Suppressor macrophage treated with lipopolysaccharide for 4 hours (primary cell): ENCODE measurements around the gene ZNF423.

Experiments used
- DNase-seq: peaks from one replicate; pipeline ENCODE4 v3.0.0-alpha.2; 2020

The ZNF423 gene

DNA sequence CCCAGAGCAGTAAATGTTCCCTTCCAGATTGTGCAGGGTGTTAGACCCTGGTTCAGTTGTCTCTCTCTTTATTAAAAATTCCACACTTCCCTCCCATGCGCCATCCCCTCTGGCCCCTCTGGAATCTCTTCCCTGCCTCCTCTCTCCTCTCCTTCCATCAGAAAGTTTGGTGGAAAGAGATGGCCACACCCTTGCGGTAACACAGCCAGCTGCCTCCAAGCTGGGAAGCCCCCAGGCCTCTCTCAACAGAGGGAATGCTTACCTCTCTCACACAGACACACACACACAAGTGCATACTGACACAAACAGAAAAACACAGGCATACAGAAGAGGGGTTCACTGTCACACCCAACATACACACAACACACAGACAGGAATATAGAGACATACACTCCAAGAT, 261.8 kb downstream of the ZNF423 start:
- DNase-seq: no peak

DNA sequence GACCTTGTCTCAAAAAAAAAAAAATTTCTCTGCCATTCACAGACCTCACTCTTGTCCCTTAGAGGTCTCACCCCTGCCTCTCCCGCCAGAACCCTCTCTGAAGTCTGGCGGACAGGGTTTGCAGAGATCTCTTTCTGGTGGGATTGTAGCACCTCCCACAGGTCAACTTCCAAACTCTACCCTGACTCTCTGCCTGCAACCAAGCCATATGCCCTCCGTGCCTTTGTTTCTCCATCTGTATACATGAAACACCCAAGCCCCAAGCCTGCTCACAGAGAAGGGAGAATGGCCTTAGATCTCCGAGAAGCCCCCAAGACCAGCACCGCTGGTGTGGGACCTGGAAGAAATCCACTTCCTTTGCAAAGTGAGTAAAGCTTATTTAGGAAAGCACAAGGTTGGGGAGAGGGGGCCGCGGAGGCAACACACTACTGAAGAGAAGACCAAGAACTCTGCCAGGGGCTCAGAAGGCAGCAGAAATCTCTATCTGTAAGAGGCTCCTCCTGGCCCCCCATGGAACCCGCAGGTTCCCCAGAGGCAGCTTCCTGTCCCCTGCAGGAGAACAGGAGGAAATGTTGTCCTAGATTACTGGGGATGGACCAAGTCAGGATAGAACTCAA, 262.4 kb downstream of the ZNF423 start:
- DNase-seq: no peak

- peak; percentile 32 for DNase-seq
Observed at GRCh38 chr16:49592546-49593423, 263.1 kb downstream of the ZNF423 start.

GRCh38 chr16:49590166-49590871, 265.6 kb downstream of the ZNF423 start:
- DNase-seq: no peak

GRCh38 chr16:49589544-49590031, 266.3 kb downstream of the ZNF423 start:
- peak; percentile 6 for DNase-seq

DNA sequence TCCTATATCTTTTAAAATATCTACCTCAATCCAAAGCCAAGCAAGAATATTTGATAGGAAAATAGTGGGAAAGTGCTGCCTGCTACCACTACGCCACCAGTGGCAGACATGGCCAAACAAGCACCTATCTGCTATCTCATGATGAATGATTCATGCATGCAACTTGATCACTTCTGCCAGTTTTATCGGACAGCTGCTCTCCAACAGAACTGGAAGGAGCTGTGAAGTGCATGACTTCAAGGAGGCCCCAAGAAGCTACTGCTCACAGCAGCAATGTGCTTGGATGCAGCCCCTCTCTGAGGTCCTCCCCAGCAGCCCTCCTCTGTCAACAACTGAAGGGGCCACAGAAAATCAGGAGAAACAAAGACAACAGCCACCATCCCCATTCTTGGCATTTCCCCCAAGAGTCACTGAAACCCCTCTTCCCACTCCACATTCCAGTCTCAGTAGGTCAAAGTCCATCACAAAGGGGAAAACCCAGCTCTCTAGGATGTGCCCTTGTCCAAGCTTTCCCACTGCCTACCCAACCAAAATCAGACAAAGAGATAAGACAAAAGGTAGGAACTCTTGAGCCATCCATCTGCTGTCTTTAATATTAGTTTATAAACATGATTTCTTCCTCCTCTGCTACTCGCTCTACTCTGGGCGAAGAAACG, 267.1 kb downstream of the ZNF423 start:
- DNase-seq: no peak

- no peak for DNase-seq
Observed at GRCh38 chr16:49588026-49588425, 267.9 kb downstream of the ZNF423 start.

- no peak for DNase-seq
Observed at GRCh38 chr16:49587511-49587910, 268.4 kb downstream of the ZNF423 start.

GRCh38 chr16:49586466-49587450, 269.2 kb downstream of the ZNF423 start:
- DNase-seq: no peak

GRCh38 chr16:49585143-49585832, 270.6 kb downstream of the ZNF423 start:
- no peak for DNase-seq

DNA sequence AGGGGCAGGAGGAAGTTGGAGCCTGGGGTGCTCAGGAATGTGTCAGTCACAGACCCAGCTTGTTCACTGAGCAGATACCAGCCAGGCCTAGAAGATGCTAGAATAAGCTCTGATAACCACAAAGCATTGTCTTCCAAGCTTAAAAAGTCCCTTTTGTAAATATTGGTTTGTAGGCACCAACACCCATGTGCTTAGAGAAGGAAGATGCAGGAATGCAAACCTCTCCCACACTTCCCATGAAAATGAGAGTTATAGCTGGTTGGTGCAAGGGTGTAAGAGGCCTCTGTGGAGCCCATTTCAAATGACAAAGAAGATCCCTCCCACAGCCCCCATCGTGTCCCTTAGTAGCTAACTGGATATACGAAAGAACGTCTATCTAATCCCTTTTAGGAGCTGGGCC, 272.0 kb downstream of the ZNF423 start:
- no peak for DNase-seq

GRCh38 chr16:49581630-49582298, 274.1 kb downstream of the ZNF423 start:
- DNase-seq: no peak

DNA sequence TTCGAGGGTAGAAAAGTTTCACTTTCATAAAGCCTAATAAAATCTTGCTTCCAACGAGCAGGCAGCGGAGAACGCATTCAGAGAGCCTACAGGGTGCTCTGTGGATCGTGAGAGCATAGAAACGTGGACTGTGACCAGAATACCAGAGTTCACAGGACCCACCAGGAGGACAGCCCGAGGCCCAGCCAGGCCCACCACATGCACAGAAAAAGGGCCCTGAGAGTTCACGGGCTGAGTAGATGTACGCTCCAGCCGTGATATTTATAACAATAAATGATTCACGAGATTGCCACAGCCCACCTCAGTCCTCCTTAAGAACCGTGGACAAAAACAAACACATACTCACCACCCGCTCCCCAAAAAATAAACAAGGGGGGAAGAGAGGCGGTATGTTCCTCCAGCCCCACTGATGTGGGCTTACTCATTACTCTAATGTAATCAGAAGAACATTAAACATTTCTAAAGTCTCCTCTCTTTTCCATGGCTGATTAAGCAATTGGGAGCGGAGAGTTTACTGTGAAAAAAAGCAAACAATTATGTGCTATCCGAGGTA, 275.1 kb downstream of the ZNF423 start:
- no peak for DNase-seq

DNA sequence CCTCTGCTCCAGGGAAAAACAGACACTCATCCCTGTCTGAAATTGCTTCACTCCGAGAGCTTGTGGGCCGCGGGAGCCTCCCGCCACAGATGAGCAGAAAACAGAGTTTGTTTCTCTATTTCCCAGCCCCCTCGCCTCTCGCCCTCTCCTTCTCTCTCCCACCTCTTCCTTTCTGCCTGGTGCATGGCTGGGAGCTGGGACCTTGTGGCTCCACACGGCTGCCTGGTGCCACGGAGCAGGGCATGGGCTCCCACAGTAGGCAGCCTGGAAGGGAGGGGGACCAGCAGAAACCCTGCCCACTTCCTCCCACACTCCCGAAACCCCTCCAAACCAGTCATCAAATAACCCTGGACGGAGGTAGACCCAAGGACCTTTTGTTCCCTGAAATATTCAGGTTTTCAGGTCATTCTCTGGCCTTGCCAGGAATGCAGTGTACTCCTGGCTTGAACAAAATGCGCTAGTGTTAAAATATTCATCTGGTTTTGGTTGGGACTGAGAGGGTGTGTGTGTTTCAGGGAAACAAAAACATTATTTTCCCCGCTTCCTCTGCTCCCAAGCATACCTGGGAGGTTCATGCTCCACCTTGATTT, 277.4 kb downstream of the ZNF423 start:
- DNase-seq: peak; percentile 3

DNA sequence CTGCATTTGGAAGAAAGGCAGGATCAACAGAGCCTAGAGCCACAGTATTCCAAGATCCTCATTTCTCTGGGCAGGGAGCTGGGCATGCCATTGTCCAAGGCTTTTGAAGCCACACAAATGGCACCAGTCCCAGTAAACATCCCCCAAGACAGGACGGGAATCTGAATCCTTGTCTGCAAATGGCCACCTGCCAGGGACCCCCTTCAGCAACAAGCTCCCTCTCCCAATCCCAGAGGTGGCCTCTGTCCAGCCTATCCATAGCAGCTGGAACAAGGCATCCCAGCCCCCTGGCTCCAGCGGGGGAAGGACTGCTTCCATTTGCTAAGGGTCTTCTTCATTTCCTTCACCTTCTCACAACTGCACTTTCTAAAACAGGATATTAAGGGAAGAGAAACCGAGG, 277.9 kb downstream of the ZNF423 start:
- no peak for DNase-seq

DNA sequence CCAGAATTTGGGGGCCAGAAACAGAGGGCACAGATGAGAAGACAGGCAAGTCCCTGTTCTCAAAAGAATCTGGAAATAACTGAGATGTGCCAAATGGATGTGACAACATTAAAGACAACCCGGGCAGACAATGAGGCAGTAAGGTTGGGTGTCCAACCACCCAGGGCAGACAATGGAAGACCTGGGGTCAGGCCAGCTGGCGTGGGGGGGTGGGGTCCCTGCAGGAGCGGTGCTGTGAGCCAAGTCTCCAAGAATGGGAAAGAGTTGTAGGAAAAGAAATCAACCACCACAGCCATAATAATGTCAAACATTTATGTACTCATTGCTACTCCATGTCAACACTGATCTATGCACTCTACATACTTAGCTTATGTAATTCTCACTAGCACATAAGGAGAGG, 279.0 kb downstream of the ZNF423 start:
- no peak for DNase-seq

GRCh38 chr16:49576173-49576494, 279.8 kb downstream of the ZNF423 start:
- DNase-seq: no peak

GRCh38 chr16:49575346-49576172, 280.4 kb downstream of the ZNF423 start:
- peak; percentile 83 for DNase-seq

DNA sequence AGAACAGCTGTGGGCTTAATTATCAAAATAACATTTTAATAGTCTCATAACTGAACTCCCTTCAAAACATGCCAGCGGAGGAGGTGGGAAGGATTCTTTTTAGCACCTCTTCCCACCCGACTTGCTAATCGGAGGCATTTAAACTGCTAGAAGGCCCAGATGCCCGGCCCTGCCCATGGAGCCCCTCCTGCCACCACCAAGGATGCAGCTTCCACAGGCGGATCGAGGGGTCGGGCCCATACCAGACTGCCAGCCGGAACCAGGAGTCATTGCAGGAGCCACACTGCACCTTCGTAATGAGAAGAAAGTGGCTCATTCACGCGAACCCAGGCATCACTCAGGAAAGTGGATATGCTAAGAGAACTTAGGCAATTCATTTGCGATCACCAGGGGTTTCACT, 281.1 kb downstream of the ZNF423 start:
- DNase-seq: no peak
